Keratinocyte (primary cell): Measurements from ENCODE around the gene LAMB4. TPM values are rescaled to one million over a fixed set of nuclear protein-coding genes. Genes with fewer than 3 reads are reported as not detected.

Experiments used
- DNase-seq: peaks from one replicate; pipeline ENCODE4 v3.0.0-alpha.2; 2011; ENCODE audit warnings: low read depth, missing footprints, low spot score
- FAIRE-seq: peaks from 2 replicates; lab custom pipeline; 2011; peaks lifted over from hg19 to GRCh38; lab: Jason Lieb, UNC
- H2AFZ ChIP-seq: 2 replicates; pipeline ENCODE4 v1.6.0; 2012; ENCODE audit warnings: low read length, control low read depth, inconsistent platforms; ENCODE audit not compliant: control insufficient read depth
- H3K27ac ChIP-seq: 2 replicates; pipeline ENCODE4 v1.5.1; 2011; ENCODE audit warnings: low read length; ENCODE audit not compliant: control insufficient read depth, insufficient read depth
- H3K27me3 ChIP-seq: 3 replicates; pipeline ENCODE4 v1.6.0; 2011; ENCODE audit warnings: low read length; ENCODE audit not compliant: control insufficient read depth, insufficient read depth; ENCODE audit errors: extremely low read depth
- H3K36me3 ChIP-seq, 2 experiments: 2 replicates in 1 of 2; 3 replicates in 1 of 2; pipeline ENCODE4 v1.5.1; 2011; ENCODE audit warnings: low read length in 2 of 2, mild to moderate bottlenecking in 1 of 2; ENCODE audit not compliant: control insufficient read depth in 2 of 2, insufficient read depth in 2 of 2; ENCODE audit errors: extremely low read depth in 1 of 2
- H3K4me1 ChIP-seq: 3 replicates; pipeline ENCODE4 v1.5.1; 2011; ENCODE audit warnings: low read length; ENCODE audit not compliant: control insufficient read depth, insufficient read depth; ENCODE audit errors: extremely low read depth
- H3K4me2 ChIP-seq: 3 replicates; pipeline ENCODE4 v1.6.0; 2011; ENCODE audit warnings: low read depth, low read length; ENCODE audit not compliant: control insufficient read depth, insufficient read depth; ENCODE audit errors: extremely low read depth
- H3K4me3 ChIP-seq, 3 experiments: fragments of 200-600 bp in 1 of 3; sonication (generic) in 1 of 3; 2 replicates in 2 of 3; 3 replicates in 1 of 3; pipeline ENCODE4 v1.5.1; 2011 to 2016; ENCODE audit warnings: low read length in 3 of 3, mild to moderate bottlenecking in 3 of 3, control low read depth in 2 of 3, inconsistent platforms in 1 of 3, low read depth in 1 of 3, mixed read lengths in 1 of 3, mixed run types in 1 of 3, moderate library complexity in 1 of 3; ENCODE audit not compliant: control insufficient read depth in 2 of 3, insufficient read depth in 2 of 3; ENCODE audit errors: extremely low read depth in 1 of 3
- H3K79me2 ChIP-seq: 2 replicates; pipeline ENCODE4 v1.6.0; 2012; ENCODE audit warnings: low read length; ENCODE audit not compliant: control insufficient read depth, insufficient read depth
- H3K9ac ChIP-seq: 3 replicates; pipeline ENCODE4 v1.6.0; 2011; ENCODE audit warnings: low read length; ENCODE audit not compliant: control insufficient read depth, insufficient read depth; ENCODE audit errors: extremely low read depth
- H3K9me1 ChIP-seq: 3 replicates; pipeline ENCODE4 v1.6.0; 2011; ENCODE audit warnings: low read length; ENCODE audit not compliant: control insufficient read depth, insufficient read depth; ENCODE audit errors: extremely low read depth
- H3K9me3 ChIP-seq: 2 replicates; pipeline ENCODE4 v1.5.1; 2012; ENCODE audit warnings: low read depth, low read length; ENCODE audit not compliant: control insufficient read depth
- H4K20me1 ChIP-seq: 3 replicates; pipeline ENCODE4 v1.6.0; 2011; ENCODE audit warnings: low read length; ENCODE audit not compliant: control insufficient read depth, insufficient read depth; ENCODE audit errors: extremely low read depth
- EZH2 ChIP-seq: IDR thresholded peaks from one replicate; pipeline ENCODE4 v1.6.1; 2012; ENCODE audit warnings: inconsistent platforms, mild to moderate bottlenecking, low read length, moderate library complexity
- dilution Hi-C: fragments of 300-500 bp; cut with MboI; formaldehyde crosslinking; loops from one replicate; pipeline ENCODE4 v1.7.0; 2020; ENCODE audit warnings: low sequenced_read_pairs; ENCODE audit not compliant: extremely low pct_ligation_motif_present
- polyA plus RNA-seq, 5 experiments: library from polyadenylated mRNA; depleted of rRNA in 3 of 5; stranded (reverse) in 3 of 5; stranded (forward) in 1 of 5; unstranded in 1 of 5; fragments of >200 nt; gene quantifications; 1 replicate in 1 of 5; 2 replicates in 3 of 5; 3 replicates in 1 of 5; pipeline versions ENCODE4 v1.2.1 to v1.2.3, GENCODE V29; 2011 to 2012; ENCODE audit warnings: missing spikeins in 2 of 5, low read depth in 1 of 5, low replicate concordance in 1 of 5
- TF ChIP-seq, protein P1 (sequence below), 3 experiments: IDR thresholded peaks in 1 of 3; conservative IDR thresholded peaks in 1 of 3; optimal IDR thresholded peaks in 1 of 3; 2 replicates in 2 of 3; 3 replicates in 1 of 3; pipeline versions ENCODE3 to v1.5.1; 2011; ENCODE audit warnings: low read length in 3 of 3, mild to moderate bottlenecking in 3 of 3, moderate library complexity in 2 of 3, control low read depth in 1 of 3, inconsistent platforms in 1 of 3; ENCODE audit not compliant: insufficient read depth in 2 of 3; ENCODE audit errors: extremely low read depth in 1 of 3

LAMB4 gene
- polyA plus RNA-seq, 1 donor (not counting 4 experiments of a cell fraction or from before 2014, with no cell fraction given) = 3.7 TPM

DNA sequence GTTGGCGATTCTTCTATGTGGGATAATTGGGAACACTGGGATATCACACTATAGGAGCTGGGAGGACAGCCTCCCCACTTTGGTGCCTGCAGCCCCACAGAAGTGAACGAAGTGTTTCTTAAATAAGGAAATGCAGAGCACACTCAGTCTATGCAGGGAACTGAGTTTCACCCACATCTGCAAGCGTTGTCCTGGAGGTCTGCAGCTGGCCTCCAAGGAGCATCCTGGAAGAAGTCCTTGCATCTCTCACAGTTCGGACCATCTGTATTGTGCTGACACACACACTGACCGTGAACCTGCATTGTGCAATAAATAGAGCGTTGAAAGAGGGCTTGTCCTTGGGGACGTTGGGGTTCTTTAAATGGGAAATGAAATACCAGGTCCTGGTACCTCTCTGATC, 25.8 kb downstream of the LAMB4 start:
- H3K79me2 ChIP-seq = no peaks in the 10 kb centered on the region
- no peaks in the 10 kb centered on the region for H3K36me3 ChIP-seq
- dilution Hi-C loops = no loop called here
- H3K27me3 ChIP-seq = no peaks in the 10 kb centered on the region
- H3K27ac ChIP-seq = no peak overlapping the region
- no peaks in the 10 kb centered on the region for H4K20me1 ChIP-seq
- no peaks in the 10 kb centered on the region for H3K9me1 ChIP-seq
- no peaks in the 10 kb centered on the region for H3K4me1 ChIP-seq
- FAIRE-seq (no peak), DNase-seq (no peak)
- H2AFZ ChIP-seq = no peak overlapping the region
- TF ChIP-seq EZH2 = no peak
- TF ChIP-seq, protein P1, sequence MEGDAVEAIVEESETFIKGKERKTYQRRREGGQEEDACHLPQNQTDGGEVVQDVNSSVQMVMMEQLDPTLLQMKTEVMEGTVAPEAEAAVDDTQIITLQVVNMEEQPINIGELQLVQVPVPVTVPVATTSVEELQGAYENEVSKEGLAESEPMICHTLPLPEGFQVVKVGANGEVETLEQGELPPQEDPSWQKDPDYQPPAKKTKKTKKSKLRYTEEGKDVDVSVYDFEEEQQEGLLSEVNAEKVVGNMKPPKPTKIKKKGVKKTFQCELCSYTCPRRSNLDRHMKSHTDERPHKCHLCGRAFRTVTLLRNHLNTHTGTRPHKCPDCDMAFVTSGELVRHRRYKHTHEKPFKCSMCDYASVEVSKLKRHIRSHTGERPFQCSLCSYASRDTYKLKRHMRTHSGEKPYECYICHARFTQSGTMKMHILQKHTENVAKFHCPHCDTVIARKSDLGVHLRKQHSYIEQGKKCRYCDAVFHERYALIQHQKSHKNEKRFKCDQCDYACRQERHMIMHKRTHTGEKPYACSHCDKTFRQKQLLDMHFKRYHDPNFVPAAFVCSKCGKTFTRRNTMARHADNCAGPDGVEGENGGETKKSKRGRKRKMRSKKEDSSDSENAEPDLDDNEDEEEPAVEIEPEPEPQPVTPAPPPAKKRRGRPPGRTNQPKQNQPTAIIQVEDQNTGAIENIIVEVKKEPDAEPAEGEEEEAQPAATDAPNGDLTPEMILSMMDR (optimal IDR thresholded peaks at IDR 0.05 in 1 of 3, IDR thresholded peaks at IDR 0.05 in 1 of 3, conservative IDR thresholded peaks at IDR 0.05 in 1 of 3; ENCODE audit: extremely low read depth in 1 of 3, insufficient read depth in 2 of 3, low read length in 3 of 3) = no peak
- no peak overlapping the region for H3K4me2 ChIP-seq
- no peak overlapping the region for H3K4me3 ChIP-seq
- H3K9ac ChIP-seq = no peak overlapping the region
- no peaks in the 10 kb centered on the region for H3K9me3 ChIP-seq

DNA sequence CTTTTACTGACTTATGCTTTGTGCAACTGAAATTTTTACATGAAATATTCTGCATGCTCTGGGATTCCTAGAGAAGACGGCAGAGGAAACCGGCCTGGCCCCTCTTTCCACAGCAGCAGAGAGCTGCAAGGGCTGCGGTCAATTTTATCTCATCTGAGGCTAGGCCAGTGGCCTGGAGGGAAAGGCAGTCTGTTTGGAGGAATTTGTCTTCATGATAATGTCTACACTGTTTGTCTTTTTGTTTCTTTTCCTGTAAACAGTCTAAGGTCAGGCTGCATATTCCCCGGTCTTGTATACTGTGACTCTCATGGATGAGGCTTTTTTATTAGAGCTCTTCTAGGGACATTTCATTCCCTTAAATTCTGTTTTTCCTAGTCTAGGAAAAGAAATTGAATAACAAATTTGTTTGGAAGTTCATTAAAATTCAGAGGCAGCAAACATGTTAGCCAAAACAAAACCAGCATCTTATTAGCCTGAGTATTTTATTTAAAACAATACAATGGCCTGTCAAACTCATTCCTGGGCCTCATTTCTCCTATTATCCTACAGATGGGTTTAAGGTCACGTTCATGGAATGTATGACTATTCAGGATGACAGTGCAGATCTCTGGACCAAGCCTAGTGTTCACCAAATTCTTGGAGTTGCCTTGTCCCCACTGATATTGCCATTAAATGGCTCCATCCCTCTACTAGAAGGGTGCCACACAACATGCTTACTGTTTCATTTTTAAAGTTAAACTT, 26.4 kb downstream of the LAMB4 start:
- H3K4me1 ChIP-seq = no peaks in the 10 kb centered on the region
- H3K9me1 ChIP-seq = no peaks in the 10 kb centered on the region
- no peaks in the 10 kb centered on the region for H3K9me3 ChIP-seq
- H3K27ac ChIP-seq = no peak overlapping the region
- no peak overlapping the region for H3K9ac ChIP-seq
- dilution Hi-C loops = no loop called here
- no peak overlapping the region for H2AFZ ChIP-seq
- FAIRE-seq (no peak), DNase-seq (no peak)
- no peak overlapping the region for H3K4me3 ChIP-seq
- no peaks in the 10 kb centered on the region for H4K20me1 ChIP-seq
- H3K4me2 ChIP-seq = no peak overlapping the region
- H3K36me3 ChIP-seq = no peaks in the 10 kb centered on the region
- TF ChIP-seq, protein P1 (optimal IDR thresholded peaks at IDR 0.05 in 1 of 3, IDR thresholded peaks at IDR 0.05 in 1 of 3, conservative IDR thresholded peaks at IDR 0.05 in 1 of 3; ENCODE audit: extremely low read depth in 1 of 3, insufficient read depth in 2 of 3, low read length in 3 of 3) = no peak
- TF ChIP-seq EZH2 = no peak
- no peaks in the 10 kb centered on the region for H3K27me3 ChIP-seq
- H3K79me2 ChIP-seq = no peaks in the 10 kb centered on the region
